HG03558 (cell line): ENCODE data around the gene CACNA2D3.

Experiments
- ATAC-seq: cut with Tn5 transposase; IDR thresholded peaks from one replicate; pipeline ENCODE4 v1.9.1; 2021; ENCODE audit warnings: moderate number of reproducible peaks; ENCODE audit not compliant: unreplicated experiment; ENCODE audit errors: extremely low read depth

Gene CACNA2D3

DNA sequence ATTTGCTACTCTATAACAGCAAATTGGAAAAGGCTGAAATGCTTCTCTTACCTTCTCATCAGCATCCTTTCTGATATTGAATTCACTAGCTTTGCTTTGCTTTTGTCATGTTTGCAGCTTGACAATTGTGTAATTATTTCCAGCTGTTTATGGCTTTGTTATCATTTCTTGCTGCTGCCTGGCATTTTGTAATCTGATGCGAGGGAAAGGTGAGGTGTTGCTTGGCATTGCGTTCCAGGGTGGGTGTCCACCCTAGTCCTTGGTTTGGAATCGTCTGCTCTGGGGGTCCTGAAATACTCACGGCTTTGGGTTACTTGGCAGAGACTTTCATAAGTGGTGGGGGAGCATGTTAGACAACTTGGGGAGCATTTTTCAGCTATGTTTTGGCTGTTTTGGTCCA, 2.9 kb downstream of the CACNA2D3 start:
- no peak for ATAC-seq

DNA sequence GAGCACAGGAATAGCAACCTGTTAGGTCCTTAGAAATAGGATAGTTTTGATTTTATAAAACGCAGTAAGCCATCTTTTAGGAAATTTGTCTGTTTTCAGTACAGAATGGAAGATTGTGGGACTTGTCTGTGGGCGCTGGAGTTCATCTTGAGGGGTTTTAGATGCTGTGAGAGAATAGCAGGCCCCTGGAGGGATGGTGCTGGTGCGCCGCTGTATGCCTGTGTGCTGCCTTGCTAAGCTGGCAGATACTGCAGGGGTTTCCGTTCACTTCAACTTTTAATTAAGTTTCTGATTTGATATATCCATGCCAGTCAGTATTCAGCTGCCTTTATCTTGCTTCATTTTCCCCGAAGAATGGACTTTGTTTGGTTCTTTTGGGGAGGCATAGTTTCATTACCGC, 4.2 kb downstream of the CACNA2D3 start:
- no peak for ATAC-seq

GRCh38 chr3:54127499-54128056, 5.2 kb downstream of the CACNA2D3 start:
- no peak for ATAC-seq

- ATAC-seq = no peak
Observed at GRCh38 chr3:54131026-54131605, 8.8 kb downstream of the CACNA2D3 start.

GRCh38 chr3:54131890-54132289, 9.5 kb downstream of the CACNA2D3 start:
- ATAC-seq = no peak

- ATAC-seq = no peak
Observed at GRCh38 chr3:54132685-54133084, 10.3 kb downstream of the CACNA2D3 start.

DNA sequence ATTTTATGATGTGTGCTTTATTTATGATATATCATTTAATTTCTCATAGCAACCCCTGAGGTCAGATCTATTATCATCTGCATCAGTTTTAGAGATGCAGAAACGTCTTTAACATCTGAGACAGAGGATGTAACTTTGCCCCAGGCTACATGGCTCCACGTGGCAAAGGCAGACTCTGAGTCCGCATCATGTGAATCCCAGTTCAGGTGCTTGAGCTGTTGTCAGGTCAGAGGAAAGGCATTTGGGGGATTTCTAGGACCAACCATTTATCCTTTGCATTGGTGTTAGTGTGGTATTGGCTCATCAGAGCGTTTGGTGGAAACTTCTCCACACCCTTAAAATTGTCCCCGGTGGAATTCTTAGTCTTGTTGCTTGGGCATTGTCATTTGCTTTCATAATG, 10.8 kb downstream of the CACNA2D3 start:
- ATAC-seq = no peak

DNA sequence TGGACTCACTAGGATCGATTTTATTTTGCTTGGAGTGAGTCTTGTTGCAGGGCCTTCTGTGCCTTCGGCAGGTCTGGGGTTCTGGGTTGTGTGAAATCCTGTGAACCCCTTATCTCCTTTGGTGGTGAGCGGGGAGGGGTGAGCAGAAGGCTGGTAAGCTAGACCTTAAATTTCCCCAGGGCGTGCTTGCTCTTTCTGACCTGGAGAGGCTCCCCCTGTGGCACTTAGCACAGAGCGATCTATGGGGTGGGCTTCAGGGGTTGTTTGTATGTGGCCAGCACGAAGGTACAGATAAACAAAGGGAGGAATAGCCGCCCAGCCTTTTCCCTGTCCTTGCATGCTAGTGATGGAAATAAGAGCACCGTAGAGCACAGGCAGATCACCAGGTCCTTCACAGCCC, 11.8 kb downstream of the CACNA2D3 start:
- no peak for ATAC-seq

DNA sequence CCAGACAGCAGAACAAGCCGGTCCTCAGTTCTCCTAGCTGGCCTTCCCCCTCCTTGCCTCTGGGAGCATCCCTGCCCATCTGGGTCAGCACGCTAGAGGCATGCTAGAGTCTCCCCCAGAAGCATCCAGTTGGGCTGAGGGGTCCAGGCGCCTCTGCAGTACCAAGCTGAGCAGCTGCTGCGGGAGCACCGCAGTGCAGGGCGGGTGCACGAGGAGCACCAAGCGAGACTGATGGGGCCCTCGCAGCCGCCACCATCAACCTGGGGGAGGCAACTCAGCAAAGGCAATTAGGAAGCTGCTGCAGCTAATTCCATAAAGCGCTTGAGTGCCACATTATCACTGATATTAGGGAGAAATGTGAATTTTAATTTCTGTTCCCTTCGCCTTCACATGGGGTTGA, 12.4 kb downstream of the CACNA2D3 start:
- no peak for ATAC-seq

- ATAC-seq = no peak
Observed at GRCh38 chr3:54137311-54137710, 15.0 kb downstream of the CACNA2D3 start.

- ATAC-seq = no peak
Observed at GRCh38 chr3:54138937-54139547, 16.7 kb downstream of the CACNA2D3 start.

GRCh38 chr3:54139630-54140029, 17.3 kb downstream of the CACNA2D3 start:
- ATAC-seq = no peak

- ATAC-seq = no peak
Observed at GRCh38 chr3:54144284-54144683, 21.9 kb downstream of the CACNA2D3 start.

DNA sequence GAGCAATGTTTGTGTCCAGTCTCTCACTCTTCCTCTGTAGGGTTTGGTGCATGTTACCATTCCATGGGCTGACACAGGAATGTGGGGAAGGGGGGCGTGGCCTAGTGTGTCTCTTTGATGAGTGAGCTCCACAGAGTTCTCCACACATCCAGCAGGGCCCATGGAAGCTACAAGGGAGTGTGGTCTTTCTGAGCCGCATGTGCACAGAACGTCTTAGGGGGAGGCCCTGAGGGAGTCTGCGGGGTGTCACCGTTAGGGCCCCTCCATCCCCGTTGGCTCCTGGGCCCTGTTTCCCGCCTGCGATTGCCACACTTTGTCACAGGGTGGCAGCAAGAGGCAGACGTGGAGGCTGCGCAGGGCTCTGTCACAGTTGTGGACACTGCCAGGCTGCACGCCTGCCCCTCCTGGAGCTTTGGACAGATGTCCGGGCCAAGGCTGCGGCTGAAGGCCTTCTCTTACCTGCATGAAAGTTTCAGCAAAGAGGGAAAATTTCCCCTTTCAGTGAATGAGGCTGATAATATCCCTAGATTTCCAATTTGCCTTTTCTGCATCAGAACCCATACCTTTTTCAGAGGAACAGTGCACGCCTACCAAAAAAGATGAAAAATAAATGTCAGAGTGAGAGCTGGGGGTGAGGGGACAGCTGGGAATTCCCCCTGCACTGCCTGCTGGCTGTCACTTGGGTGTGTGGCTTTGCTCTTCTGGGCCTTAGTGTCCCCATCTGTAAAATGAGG, 24.3 kb downstream of the CACNA2D3 start:
- ATAC-seq = no peak

DNA sequence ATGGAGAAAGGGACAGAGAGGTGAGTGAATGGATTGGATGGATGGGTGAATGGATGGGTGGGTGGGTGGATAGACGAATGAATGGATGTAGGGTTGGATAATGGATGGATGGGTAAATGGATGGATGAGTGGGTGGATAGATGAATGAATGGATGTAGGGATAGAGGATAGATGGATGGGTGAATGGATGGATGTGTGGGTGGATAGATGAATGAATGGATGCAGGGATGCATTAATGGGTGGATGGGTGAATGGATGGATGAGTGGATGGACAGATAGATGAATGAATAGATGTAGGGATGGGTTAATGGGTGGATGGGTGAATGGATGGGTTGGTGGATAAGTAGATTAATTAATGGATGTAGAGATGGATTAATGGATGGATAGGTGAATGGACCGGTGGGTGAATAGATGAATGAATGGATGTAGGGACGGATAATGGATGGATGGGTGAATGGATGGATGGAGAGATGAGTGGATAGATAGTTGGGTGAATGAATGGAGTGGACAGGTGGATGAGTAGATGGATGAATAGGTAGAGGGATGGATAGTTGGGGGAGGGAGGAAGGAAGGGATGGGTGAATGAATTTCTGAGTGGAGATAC, 28.6 kb downstream of the CACNA2D3 start:
- no peak for ATAC-seq

GRCh38 chr3:54153477-54153876, 31.1 kb downstream of the CACNA2D3 start:
- no peak for ATAC-seq

DNA sequence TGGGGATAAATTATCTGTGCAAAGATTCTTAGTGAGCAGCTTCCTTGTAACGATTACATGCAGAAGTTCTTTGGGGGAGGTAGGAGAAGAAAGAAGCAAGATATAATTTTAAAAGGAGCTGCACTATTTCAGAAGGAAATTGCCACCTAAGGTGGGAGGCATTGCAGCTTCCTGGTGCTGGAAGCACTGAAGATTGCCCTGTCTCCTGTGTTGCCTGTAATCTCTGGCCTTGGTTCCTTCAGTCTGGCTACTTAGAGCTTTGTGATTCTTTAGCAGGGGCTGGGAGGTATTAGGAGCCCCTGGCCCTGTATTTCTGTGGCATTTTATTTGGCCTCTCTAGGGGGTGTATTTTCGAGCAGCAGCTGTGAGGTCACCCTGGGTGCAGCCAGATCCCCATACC, 35.5 kb downstream of the CACNA2D3 start:
- ATAC-seq = no peak

DNA sequence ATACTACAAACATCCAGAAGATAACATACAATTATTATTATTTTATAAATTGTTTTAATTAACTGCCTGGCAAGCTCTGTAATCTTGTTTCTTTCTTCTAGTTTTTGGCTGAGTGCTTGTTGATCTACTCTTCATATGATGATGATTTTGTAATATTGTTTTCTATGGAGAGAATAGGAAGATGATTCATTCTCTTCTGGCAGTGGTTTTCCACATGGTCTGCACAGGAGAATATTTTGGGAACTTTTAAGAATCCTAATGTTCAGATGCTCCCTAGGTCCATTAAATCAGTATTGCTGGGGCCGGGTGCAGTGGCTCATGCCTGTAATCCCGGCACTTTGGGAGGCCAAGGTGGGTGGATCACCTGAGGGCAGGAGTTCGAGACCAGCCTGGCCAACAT, 37.6 kb downstream of the CACNA2D3 start:
- ATAC-seq = no peak

GRCh38 chr3:54163441-54163840, 41.1 kb downstream of the CACNA2D3 start:
- ATAC-seq = no peak

- no peak for ATAC-seq
Observed at GRCh38 chr3:54164192-54164975, 42.0 kb downstream of the CACNA2D3 start.
